Astrocyte (in vitro differentiated cells and primary cell): ENCODE measurements around the gene CERS3. TPM values are rescaled to one million over a fixed set of nuclear protein-coding genes. Genes with fewer than 3 reads are reported as not detected.
"Not testable (repeated sequence)": the region's sequence is repeated elsewhere in the genome, so short reads cannot be mapped to it uniquely, and the experiment has no call there.

Experiments
- DNase-seq: peaks from one replicate; pipeline ENCODE4 v3.0.0-alpha.2; 2010; ENCODE audit warnings: low read depth
- FAIRE-seq: peaks from 2 replicates; lab custom pipeline; 2011; peaks lifted over from hg19 to GRCh38; lab: Jason Lieb, UNC
- H2AFZ ChIP-seq: 2 replicates; pipeline ENCODE4 v1.6.0; 2012; ENCODE audit warnings: low read depth, low read length, inconsistent platforms
- H3K27ac ChIP-seq: 2 replicates; pipeline ENCODE4 v1.5.1; 2011; ENCODE audit warnings: low read depth, low read length, inconsistent platforms
- H3K27me3 ChIP-seq: 2 replicates; pipeline ENCODE4 v1.6.0; 2011; ENCODE audit warnings: low read length, inconsistent platforms; ENCODE audit not compliant: insufficient read depth
- H3K36me3 ChIP-seq: 2 replicates; pipeline ENCODE4 v1.5.1; 2011; ENCODE audit warnings: low read length, inconsistent platforms; ENCODE audit not compliant: insufficient read depth
- H3K4me1 ChIP-seq: 2 replicates; pipeline ENCODE4 v1.5.1; 2011; ENCODE audit warnings: low read length, inconsistent platforms; ENCODE audit not compliant: insufficient read depth
- H3K4me2 ChIP-seq: 2 replicates; pipeline ENCODE4 v1.6.0; 2012; ENCODE audit warnings: low read length, inconsistent platforms
- H3K4me3 ChIP-seq: 2 replicates; pipeline ENCODE4 v1.5.1; 2011; ENCODE audit warnings: low read depth, mild to moderate bottlenecking, low read length, inconsistent platforms; ENCODE audit not compliant: insufficient read depth
- H3K79me2 ChIP-seq: 2 replicates; pipeline ENCODE4 v1.6.0; 2012; ENCODE audit warnings: mild to moderate bottlenecking, low read length, inconsistent platforms; ENCODE audit not compliant: insufficient read depth
- H3K9ac ChIP-seq: 2 replicates; pipeline ENCODE4 v1.6.0; 2012; ENCODE audit warnings: mild to moderate bottlenecking, low read length, inconsistent platforms
- H3K9me3 ChIP-seq: 2 replicates; pipeline ENCODE4 v1.5.1; 2012; ENCODE audit warnings: low read depth, mild to moderate bottlenecking, low read length, inconsistent platforms; ENCODE audit not compliant: insufficient read depth
- H4K20me1 ChIP-seq: 2 replicates; pipeline ENCODE4 v1.6.0; 2012; ENCODE audit warnings: low read length, inconsistent platforms; ENCODE audit not compliant: insufficient read depth
- H3K27ac Mint-ChIP-seq: one replicate; pipeline ENCODE4 v1.8.0; 2021; ENCODE audit warnings: mild to moderate bottlenecking, mixed read lengths; ENCODE audit not compliant: unreplicated experiment
- H3K27me3 Mint-ChIP-seq: one replicate; pipeline ENCODE4 v1.8.0; 2021; ENCODE audit warnings: low read depth, mixed read lengths; ENCODE audit not compliant: unreplicated experiment
- H3K36me3 Mint-ChIP-seq: one replicate; pipeline ENCODE4 v1.8.0; 2021; ENCODE audit warnings: low read depth, mixed read lengths; ENCODE audit not compliant: unreplicated experiment
- H3K4me1 Mint-ChIP-seq: one replicate; pipeline ENCODE4 v1.8.0; 2021; ENCODE audit warnings: low read depth, mixed read lengths; ENCODE audit not compliant: unreplicated experiment
- H3K4me3 Mint-ChIP-seq: one replicate; pipeline ENCODE4 v1.8.0; 2021; ENCODE audit warnings: mild to moderate bottlenecking, moderate library complexity, mixed read lengths; ENCODE audit not compliant: unreplicated experiment
- H3K9me3 Mint-ChIP-seq: one replicate; pipeline ENCODE4 v1.8.0; 2021; ENCODE audit warnings: mild to moderate bottlenecking, mixed read lengths; ENCODE audit not compliant: unreplicated experiment
- CTCF ChIP-seq: IDR thresholded peaks from 2 replicates; pipeline ENCODE4 v1.5.1; 2011; ENCODE audit warnings: low read depth, mild to moderate bottlenecking, inconsistent platforms, low read length, moderate library complexity; ENCODE audit not compliant: insufficient read depth
- EZH2 ChIP-seq: IDR thresholded peaks from 2 replicates; pipeline ENCODE4 v1.6.1; 2012; ENCODE audit warnings: mild to moderate bottlenecking, low read length, inconsistent platforms; ENCODE audit not compliant: insufficient read depth
- total RNA-seq: library from RNA; stranded (reverse); gene quantifications from 2 replicates; pipeline ENCODE4 v1.2.1, GENCODE V29; 2021

The CERS3 gene
- total RNA-seq, 1 donor from 2014 or later = not detected

- Histone ChIP-seq H3K9me3 (peaks cover 6% of the 10 kb centered on the region), H3K79me2 (no peaks in the 10 kb centered on the region), H3K9ac (no peak overlapping the region), H3K36me3 (no peaks in the 10 kb centered on the region), H2AFZ (no peak overlapping the region), H4K20me1 (no peaks in the 10 kb centered on the region), H3K27ac (no peak overlapping the region), H3K27me3 (no peaks in the 10 kb centered on the region), H3K4me3 (no peak overlapping the region), H3K4me1 (no peaks in the 10 kb centered on the region), H3K4me2 (no peak overlapping the region)
- H3K27me3 Mint-ChIP-seq = no peaks in the 10 kb centered on the region
- peaks cover 4% of the 10 kb centered on the region for H3K36me3 Mint-ChIP-seq
- H3K4me1 Mint-ChIP-seq = no peaks in the 10 kb centered on the region
- H3K4me3 Mint-ChIP-seq = no peak overlapping the region
- TF ChIP-seq CTCF (no peak), EZH2 (no peak)
- H3K9me3 Mint-ChIP-seq = peaks cover 3% of the 10 kb centered on the region
- DNase-seq (no peak), FAIRE-seq (no peak)
- no peak overlapping the region for H3K27ac Mint-ChIP-seq
Measured at GRCh38 chr15:100454148-100454547, 74.6 kb downstream of the CERS3 start.

- Histone ChIP-seq H3K4me2 (no peak overlapping the region), H3K4me3 (no peak overlapping the region), H2AFZ (no peak overlapping the region), H3K27me3 (no peaks in the 10 kb centered on the region), H3K36me3 (no peaks in the 10 kb centered on the region), H3K79me2 (no peaks in the 10 kb centered on the region), H4K20me1 (no peaks in the 10 kb centered on the region), H3K27ac (no peak overlapping the region), H3K9me3 (peaks cover 3% of the 10 kb centered on the region), H3K4me1 (no peaks in the 10 kb centered on the region), H3K9ac (no peak overlapping the region)
- TF ChIP-seq EZH2 = no peak
- TF ChIP-seq CTCF = no peak
- Mint-ChIP-seq H3K9me3 (peaks cover 3% of the 10 kb centered on the region), H3K4me3 (no peak overlapping the region), H3K36me3 (peaks cover 4% of the 10 kb centered on the region), H3K27ac (no peak overlapping the region), H3K27me3 (peaks cover 2% of the 10 kb centered on the region), H3K4me1 (no peaks in the 10 kb centered on the region)
- no peak for DNase-seq
- FAIRE-seq = no peak
Measured at GRCh38 chr15:100448481-100448880, 80.3 kb downstream of the CERS3 start.

GRCh38 chr15:100441063-100441462, 87.7 kb downstream of the CERS3 start:
- H3K79me2 ChIP-seq, H4K20me1 ChIP-seq, H3K36me3 ChIP-seq, H3K9me3 ChIP-seq, H3K27me3 ChIP-seq, H3K9ac ChIP-seq, H3K27ac Mint-ChIP-seq, H3K4me2 ChIP-seq, DNase-seq, H3K4me3 ChIP-seq, H3K27me3 Mint-ChIP-seq, H3K36me3 Mint-ChIP-seq, H3K4me1 ChIP-seq, H3K4me1 Mint-ChIP-seq, FAIRE-seq, H2AFZ ChIP-seq, H3K4me3 Mint-ChIP-seq, H3K27ac ChIP-seq: not testable (repeated sequence)
- H3K9me3 Mint-ChIP-seq = peaks cover 10% of the 10 kb centered on the region
